Measurements from ENCODE around the gene ATP2B2.

The ATP2B2 gene

GRCh38 chr3:10354361-10355015 is 150.9 kb downstream of the ATP2B2 start:
- Histone ChIP-seq H3K4me3 (peak overlapping the region in 8 of 10 experiments; percentile 4 to 54 (median 42); a peak in 15 of 20 replicates), H3K9me3 (replicated peaks in 1 of 11) (no peaks in the 10 kb centered on the region), H3K9ac (peak overlapping the region; percentile 15 to 76 (median 64); a peak in 20 of 22 replicates), H3K36me3 (0 out of 22 replicates have a peak, but pooled peaks cover 0 to under 1% (median 0%) of the 10 kb centered on the region in 11 experiments), H3K4me1 (peaks cover 79 to 100% (median 98%) of the 10 kb centered on the region in 10 experiments), H3K27me3 (no peaks in the 10 kb centered on the region), H4K20me1 (no peaks in the 10 kb centered on the region), H3K27ac (peak overlapping the region in 9 of 11 experiments; percentile 44 to 85 (median 74); a peak in 19 of 22 replicates), H3K4me2 (peak overlapping the region; percentile 77 to 96 (median 85))
- TF ChIP-seq Cebpa-rat (IDR thresholded peaks at IDR 0.05), result no peak

DNA sequence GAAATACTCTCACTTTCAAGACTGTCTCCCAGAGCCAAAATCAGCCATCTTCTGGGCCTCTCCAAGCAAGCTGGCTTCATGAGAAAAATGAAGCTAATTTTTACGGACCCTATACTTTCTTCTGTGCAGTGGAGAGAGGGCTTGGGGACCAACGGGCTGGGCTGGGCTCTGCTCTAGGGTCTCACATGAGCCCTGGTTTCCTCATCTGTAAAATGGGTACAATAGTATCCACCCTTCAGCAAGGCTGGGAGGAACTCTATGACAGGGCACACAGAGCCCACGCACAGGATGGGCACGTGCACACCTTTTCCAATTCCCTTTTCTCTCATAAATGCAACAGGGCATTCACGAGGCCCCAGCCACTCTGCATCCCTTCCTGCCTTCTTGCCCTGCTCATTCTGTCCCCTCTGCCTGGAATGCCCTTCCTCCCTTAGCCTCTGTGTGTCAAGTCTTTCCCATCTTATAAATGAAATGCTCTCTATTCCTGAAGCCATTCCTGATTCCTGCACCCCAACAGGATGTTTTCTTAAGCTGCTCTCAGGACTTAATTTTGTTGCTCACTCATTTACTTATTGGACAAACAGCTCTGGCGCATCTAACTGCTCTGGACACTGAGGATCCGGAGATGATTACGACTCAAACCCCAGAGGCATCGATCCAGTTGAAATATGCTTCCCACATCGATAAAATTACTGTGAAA is 151.6 kb downstream of the ATP2B2 start:
- H3K4me3 ChIP-seq, result peak overlapping the region in 8 of 10 experiments; percentile 4 to 54 (median 42); a peak in 11 of 20 replicates
- peaks cover 72 to 100% (median 98%) of the 10 kb centered on the region in 10 experiments for H3K4me1 ChIP-seq
- H3K27me3 ChIP-seq, result no peaks in the 10 kb centered on the region
- no peak for TF ChIP-seq Cebpa-rat (IDR thresholded peaks at IDR 0.05)
- H3K9me3 ChIP-seq (replicated peaks in 1 of 11), result no peaks in the 10 kb centered on the region
- no peaks in the 10 kb centered on the region for H4K20me1 ChIP-seq
- peak overlapping the region in 10 of 11 experiments; percentile 31 to 76 (median 66); a peak in 18 of 22 replicates for H3K9ac ChIP-seq
- H3K4me2 ChIP-seq, result peak overlapping the region; percentile 77 to 96 (median 85)
- H3K27ac ChIP-seq, result peak overlapping the region in 9 of 11 experiments; percentile 44 to 85 (median 74); a peak in 19 of 22 replicates
- H3K36me3 ChIP-seq, result no peaks in the 10 kb centered on the region

DNA sequence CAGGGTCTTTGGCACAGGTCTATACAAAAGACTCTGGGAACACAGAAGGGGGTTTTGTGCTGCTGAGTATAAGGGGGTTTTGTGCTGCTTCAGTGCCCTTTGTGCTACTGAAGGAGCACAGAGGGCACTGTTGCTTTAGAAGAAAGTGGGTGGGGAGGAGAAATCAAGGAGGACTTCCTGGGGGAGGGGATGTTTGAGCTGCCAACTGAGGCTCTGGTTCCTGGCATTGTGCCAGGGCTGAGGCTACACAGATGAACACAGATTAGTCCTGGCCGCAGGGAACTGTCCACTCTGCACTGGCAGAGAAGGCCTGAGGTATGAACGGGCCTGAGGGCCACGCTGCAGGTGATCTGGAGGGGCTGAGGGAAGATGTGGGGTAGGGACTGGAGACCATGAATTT is 152.2 kb downstream of the ATP2B2 start:
- H3K9me3 ChIP-seq (replicated peaks in 1 of 11), result no peaks in the 10 kb centered on the region
- no peaks in the 10 kb centered on the region for H4K20me1 ChIP-seq
- no peaks in the 10 kb centered on the region for H3K36me3 ChIP-seq
- no peak overlapping the region for H3K4me3 ChIP-seq
- peak overlapping the region; percentile 77 to 96 (median 85) for H3K4me2 ChIP-seq
- peaks cover 65 to 100% (median 98%) of the 10 kb centered on the region in 10 experiments for H3K4me1 ChIP-seq
- H3K27me3 ChIP-seq, result no peaks in the 10 kb centered on the region
- TF ChIP-seq Cebpa-rat (IDR thresholded peaks at IDR 0.05), result no peak
- H3K9ac ChIP-seq, result peak overlapping the region in 7 of 11 experiments; percentile 64 to 76 (median 70); a peak in 11 of 22 replicates
- H3K27ac ChIP-seq, result peak overlapping the region in 9 of 11 experiments; percentile 5 to 85 (median 74); a peak in 16 of 22 replicates

DNA sequence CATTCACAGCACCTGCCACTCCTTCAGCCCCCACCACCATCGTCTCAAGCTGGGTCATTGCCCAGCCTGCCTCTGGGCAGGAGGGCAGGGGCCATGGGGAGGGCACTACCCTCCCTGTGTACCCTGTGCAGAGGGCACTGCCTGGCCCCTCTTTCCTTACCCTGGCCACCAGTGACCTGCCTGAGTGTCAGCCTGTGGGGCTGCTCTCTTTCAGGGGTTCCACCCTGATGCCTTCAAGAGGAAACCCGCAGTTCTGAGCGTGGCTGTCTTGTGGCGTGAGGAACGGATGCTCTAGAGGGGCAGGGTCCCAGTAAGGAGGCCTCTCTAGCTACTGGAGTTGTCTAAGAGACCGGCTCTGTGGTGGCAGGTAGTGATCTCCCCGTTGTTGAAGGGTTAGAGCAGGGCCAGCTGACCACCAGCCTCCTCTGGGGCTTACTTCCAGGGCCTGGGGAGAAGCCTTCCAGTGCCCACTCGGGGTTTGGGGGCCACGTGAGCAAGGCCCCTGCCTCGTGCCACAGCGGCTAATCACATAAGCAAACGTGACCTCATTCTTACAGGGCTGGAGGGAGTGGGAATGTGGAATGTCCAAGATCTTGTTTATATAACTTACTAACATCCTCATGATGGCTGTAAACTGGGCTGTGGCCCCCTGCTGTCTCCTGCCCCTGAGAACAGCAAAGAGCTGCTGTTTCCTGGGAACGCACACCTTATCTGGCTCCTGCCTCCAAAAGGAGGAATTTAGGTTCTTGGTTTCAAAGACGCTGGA is 153.1 kb downstream of the ATP2B2 start:
- 0 out of 22 replicates have a peak, but pooled peaks cover 0 to 3% (median 0%) of the 10 kb centered on the region in 11 experiments for H3K27me3 ChIP-seq
- no peaks in the 10 kb centered on the region for H3K36me3 ChIP-seq
- H3K4me1 ChIP-seq, result peaks cover 64 to 100% (median 98%) of the 10 kb centered on the region in 10 experiments
- peak overlapping the region in 9 of 11 experiments; percentile 5 to 85 (median 74); a peak in 17 of 22 replicates for H3K27ac ChIP-seq
- no peak for TF ChIP-seq Cebpa-rat (IDR thresholded peaks at IDR 0.05)
- H3K4me2 ChIP-seq, result peak overlapping the region; percentile 47 to 96 (median 85)
- H3K9ac ChIP-seq, result peak overlapping the region in 8 of 11 experiments; percentile 38 to 76 (median 69); a peak in 16 of 22 replicates
- H3K9me3 ChIP-seq (replicated peaks in 1 of 11), result no peaks in the 10 kb centered on the region
- H3K4me3 ChIP-seq, result peak overlapping the region in 3 of 10 experiments; percentile 3 to 25 (median 20); a peak in 3 of 20 replicates
- no peaks in the 10 kb centered on the region for H4K20me1 ChIP-seq

DNA sequence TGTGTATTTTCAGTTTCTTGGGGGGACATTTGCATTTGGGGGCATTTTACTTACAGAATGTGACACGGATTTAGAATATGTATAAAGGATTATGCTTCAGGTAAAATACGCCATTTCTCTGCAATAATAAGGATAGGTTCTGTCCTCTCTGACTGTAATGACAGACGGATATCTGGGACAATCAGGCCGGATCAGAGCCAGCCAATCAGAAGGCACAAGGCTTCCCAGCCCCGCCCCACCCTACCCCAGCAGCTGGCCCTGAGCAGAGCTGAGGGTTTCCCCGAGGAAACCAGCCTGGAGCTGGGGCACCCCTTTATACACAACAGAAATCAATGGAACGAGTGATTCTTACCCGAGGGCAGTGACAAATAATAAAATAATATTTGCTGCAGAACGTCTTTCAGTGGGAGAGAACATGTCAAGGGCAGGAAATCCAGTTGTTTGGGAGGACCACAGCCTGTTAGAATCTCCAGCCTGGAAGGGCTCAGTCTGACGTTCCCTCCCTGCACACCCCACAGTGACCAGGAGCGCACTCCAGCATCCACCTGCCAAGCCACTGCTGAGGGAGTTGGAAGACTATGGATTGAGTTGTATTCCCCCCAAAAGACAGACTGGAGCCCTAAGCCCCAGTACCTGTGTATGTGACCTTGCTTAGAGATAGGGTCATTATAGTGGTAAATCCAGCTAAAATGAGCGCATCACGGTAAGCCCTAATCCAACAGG is 154.2 kb downstream of the ATP2B2 start:
- Histone ChIP-seq H3K9me3 (replicated peaks in 1 of 11) (no peaks in the 10 kb centered on the region), H4K20me1 (no peaks in the 10 kb centered on the region), H3K4me1 (peaks cover 56 to 100% (median 98%) of the 10 kb centered on the region in 10 experiments), H3K36me3 (no peaks in the 10 kb centered on the region), H3K27ac (peak overlapping the region in 7 of 11 experiments; percentile 68 to 85 (median 78); a peak in 12 of 22 replicates), H3K4me2 (peak overlapping the region; percentile 47 to 96 (median 85); a peak in 18 of 22 replicates), H3K4me3 (peak overlapping the region in 1 of 10 experiments; percentile 25; a peak in 1 of 20 replicates), H3K9ac (peak overlapping the region in 5 of 11 experiments; percentile 65 to 76 (median 70); a peak in 4 of 22 replicates), H3K27me3 (0 out of 22 replicates have a peak, but pooled peaks cover 0 to 6% (median 0%) of the 10 kb centered on the region in 11 experiments)
- TF ChIP-seq Cebpa-rat (IDR thresholded peaks at IDR 0.05), result no peak

GRCh38 chr3:10350324-10350985 is 154.9 kb downstream of the ATP2B2 start:
- Histone ChIP-seq H4K20me1 (no peaks in the 10 kb centered on the region), H3K9me3 (replicated peaks in 1 of 11) (no peaks in the 10 kb centered on the region), H3K4me1 (peaks cover 52 to 100% (median 100%) of the 10 kb centered on the region in 10 experiments), H3K27me3 (0 out of 22 replicates have a peak, but pooled peaks cover 0 to 6% (median 0%) of the 10 kb centered on the region in 11 experiments), H3K4me2 (peak overlapping the region in 9 of 11 experiments; percentile 81 to 96 (median 86); a peak in 17 of 22 replicates), H3K9ac (peak overlapping the region in 1 of 11 experiments; percentile 33; a peak in 1 of 22 replicates), H3K4me3 (peak overlapping the region in 2 of 10 experiments; percentile 14 to 29; a peak in 1 of 20 replicates), H3K36me3 (no peaks in the 10 kb centered on the region), H3K27ac (peak overlapping the region in 3 of 11 experiments; percentile 25 to 64 (median 47); a peak in 5 of 22 replicates)
- TF ChIP-seq Cebpa-rat (IDR thresholded peaks at IDR 0.05), result no peak

GRCh38 chr3:10349801-10350200 is 155.6 kb downstream of the ATP2B2 start:
- Histone ChIP-seq H3K4me3 (peak overlapping the region in 1 of 10 experiments; percentile 2; a peak in 1 of 20 replicates), H4K20me1 (no peaks in the 10 kb centered on the region), H3K4me2 (peak overlapping the region in 8 of 11 experiments; percentile 55 to 95 (median 85); a peak in 15 of 22 replicates), H3K27me3 (0 out of 22 replicates have a peak, but pooled peaks cover 0 to 6% (median 0%) of the 10 kb centered on the region in 11 experiments), H3K4me1 (peaks cover 46 to 100% (median 100%) of the 10 kb centered on the region in 10 experiments), H3K36me3 (no peaks in the 10 kb centered on the region), H3K9ac (peak overlapping the region in 4 of 11 experiments; percentile 14 to 60 (median 38); a peak in 5 of 22 replicates), H3K27ac (peak overlapping the region in 3 of 11 experiments; percentile 29 to 37 (median 30); a peak in 4 of 22 replicates), H3K9me3 (replicated peaks in 1 of 11) (no peaks in the 10 kb centered on the region)
- no peak for TF ChIP-seq Cebpa-rat (IDR thresholded peaks at IDR 0.05)

Data from BLaER1 treated with 17β-estradiol and CSF1 and Interleukin-3, amounts not matched to agents 10 nM and 100 nM (cell line).